Muscle layer of duodenum (tissue), 2 donors: ENCODE data around the gene CNOT1.

Experiments used
- H3K27ac ChIP-seq: one replicate; pipeline ENCODE4 v1.7.0; 2013; ENCODE audit warnings: mild to moderate bottlenecking, low read length
- H3K27me3 ChIP-seq: one replicate; pipeline ENCODE4 v1.7.0; 2013; ENCODE audit warnings: low read depth, mild to moderate bottlenecking, control low read depth, low read length
- H3K36me3 ChIP-seq, 2 donors: one replicate each; pipeline ENCODE4 v1.7.0; 2013; ENCODE audit warnings: low read length in 2 of 2, control low read depth in 1 of 2, mild to moderate bottlenecking in 1 of 2; ENCODE audit not compliant: insufficient read depth in 2 of 2, control insufficient read depth in 1 of 2
- H3K4me1 ChIP-seq, 2 donors: one replicate each; pipeline ENCODE4 v1.7.0; 2013; ENCODE audit warnings: low read length in 2 of 2, mild to moderate bottlenecking in 2 of 2, control low read depth in 1 of 2, moderate library complexity in 1 of 2; ENCODE audit not compliant: insufficient read depth in 2 of 2, control insufficient read depth in 1 of 2
- H3K4me3 ChIP-seq, 2 donors: one replicate each; pipeline ENCODE4 v1.7.0; 2013; ENCODE audit warnings: low read length in 2 of 2, low read depth in 1 of 2, mild to moderate bottlenecking in 1 of 2
- H3K9me3 ChIP-seq, 2 donors: one replicate each; pipeline ENCODE4 v1.7.0; 2013; ENCODE audit warnings: low read length in 2 of 2, control low read depth in 1 of 2, mild to moderate bottlenecking in 1 of 2; ENCODE audit not compliant: control insufficient read depth in 1 of 2
- donor health status: healthy.

CNOT1 gene

DNA sequence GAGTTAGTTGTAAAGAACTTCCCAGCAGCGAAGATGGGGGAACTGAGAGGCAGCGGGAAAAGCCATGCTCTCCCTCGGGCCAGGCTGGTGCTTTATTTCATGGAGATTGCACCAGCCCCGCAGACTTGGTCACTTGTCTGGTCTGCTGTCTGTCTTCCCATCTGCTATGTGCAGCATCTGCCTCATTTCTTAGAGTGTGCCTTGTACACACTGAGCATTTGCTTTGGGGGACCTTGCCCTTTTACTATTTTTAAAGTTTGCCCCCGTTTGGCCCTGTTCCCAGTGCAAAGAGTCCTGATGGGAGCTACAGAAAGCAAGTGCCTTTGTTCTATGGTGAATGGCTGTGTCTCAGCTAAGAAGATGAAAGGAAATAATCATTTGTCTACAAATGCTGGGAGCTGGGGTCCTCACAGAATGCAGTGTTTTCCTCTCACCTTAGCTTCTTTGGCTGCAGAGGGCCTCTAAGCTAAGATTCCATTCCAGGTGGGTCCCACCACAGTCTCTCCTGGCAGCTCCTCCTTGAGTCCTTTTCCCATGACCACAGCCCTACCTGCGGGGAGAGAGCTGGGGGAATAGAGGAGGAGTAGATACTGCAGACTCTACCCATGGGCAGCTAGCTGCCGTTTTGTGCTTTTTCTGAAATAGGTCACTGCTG, 25.1 kb upstream of the CNOT1 start:
- Histone ChIP-seq H3K4me1 (no peaks in the 10 kb centered on the region), H3K4me3 (no peak overlapping the region), H3K27ac (no peak overlapping the region), H3K36me3 (no peaks in the 10 kb centered on the region), H3K9me3 (no peaks in the 10 kb centered on the region), H3K27me3 (no peaks in the 10 kb centered on the region)

DNA sequence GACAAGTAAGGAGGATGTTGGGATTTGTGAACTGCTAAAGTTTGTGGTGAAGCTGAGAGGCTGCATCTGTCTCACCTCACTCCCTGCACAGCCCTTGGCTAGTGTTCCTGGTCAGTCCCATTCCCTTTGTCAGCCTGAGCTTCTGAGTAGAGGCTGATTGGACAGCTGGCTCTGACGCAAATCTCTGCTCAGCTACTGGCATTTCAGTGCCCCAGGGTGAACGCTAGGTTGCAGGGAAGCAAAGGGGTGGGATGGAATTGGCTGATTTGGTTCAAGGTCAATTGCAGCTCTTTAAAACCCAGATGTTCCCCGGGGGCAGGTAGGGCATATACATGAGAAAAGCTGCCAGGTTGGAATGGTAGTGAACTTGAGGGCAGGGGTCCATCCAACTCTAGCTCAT, 23.1 kb upstream of the CNOT1 start:
- Histone ChIP-seq H3K27ac (no peak overlapping the region), H3K27me3 (no peaks in the 10 kb centered on the region), H3K4me3 (no peak overlapping the region), H3K9me3 (no peaks in the 10 kb centered on the region), H3K4me1 (no peaks in the 10 kb centered on the region), H3K36me3 (no peaks in the 10 kb centered on the region)

DNA sequence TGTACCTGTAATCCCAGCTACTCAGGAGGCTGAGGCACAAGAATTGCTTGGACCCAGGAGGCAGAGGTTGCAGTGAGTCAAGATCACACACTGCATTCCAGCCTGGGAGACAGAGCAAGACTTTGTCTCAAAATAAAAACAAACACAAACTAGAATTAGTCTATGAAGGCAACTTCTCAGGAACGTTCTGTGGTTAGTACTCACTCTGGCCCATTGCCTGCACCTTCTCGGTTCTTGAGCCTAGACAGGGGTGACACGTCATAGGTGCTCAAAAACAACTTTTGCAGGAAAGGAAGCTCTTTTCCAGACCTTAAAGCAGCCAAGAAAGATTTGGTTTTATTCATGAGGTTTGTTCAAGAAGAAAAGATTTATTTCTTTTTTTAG, 22.3 kb upstream of the CNOT1 start:
- no peaks in the 10 kb centered on the region for H3K4me1 ChIP-seq
- H3K27ac ChIP-seq: no peak overlapping the region

DNA sequence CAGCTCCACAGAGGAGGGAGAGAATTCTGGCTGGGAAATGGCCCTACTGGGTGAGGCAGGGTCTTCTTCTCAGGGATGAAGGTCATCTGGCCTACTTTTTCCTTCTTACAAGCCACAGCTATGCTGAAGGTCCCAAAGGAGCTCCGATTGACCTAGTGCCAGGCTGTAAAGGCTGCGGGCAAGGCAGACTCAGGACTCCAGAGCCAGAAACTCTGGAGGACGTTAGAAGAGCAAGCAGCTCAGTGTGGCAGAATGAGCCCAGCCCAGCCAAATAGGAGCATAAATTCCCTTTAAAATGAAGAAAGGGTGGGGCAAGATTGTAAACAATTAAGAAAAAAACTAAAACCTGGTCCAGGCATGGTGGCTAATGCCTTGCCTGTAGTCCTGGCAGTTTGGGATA, 20.1 kb upstream of the CNOT1 start:
- Histone ChIP-seq H3K9me3 (no peaks in the 10 kb centered on the region), H3K27me3 (no peaks in the 10 kb centered on the region), H3K36me3 (no peaks in the 10 kb centered on the region), H3K4me1 (no peaks in the 10 kb centered on the region), H3K4me3 (no peak overlapping the region), H3K27ac (no peak overlapping the region)

More for the DNA sequence above, 22.3 kb upstream of the CNOT1 start:
- Histone ChIP-seq H3K4me3 (no peak overlapping the region), H3K9me3 (no peaks in the 10 kb centered on the region), H3K27me3 (no peaks in the 10 kb centered on the region), H3K36me3 (no peaks in the 10 kb centered on the region)

DNA sequence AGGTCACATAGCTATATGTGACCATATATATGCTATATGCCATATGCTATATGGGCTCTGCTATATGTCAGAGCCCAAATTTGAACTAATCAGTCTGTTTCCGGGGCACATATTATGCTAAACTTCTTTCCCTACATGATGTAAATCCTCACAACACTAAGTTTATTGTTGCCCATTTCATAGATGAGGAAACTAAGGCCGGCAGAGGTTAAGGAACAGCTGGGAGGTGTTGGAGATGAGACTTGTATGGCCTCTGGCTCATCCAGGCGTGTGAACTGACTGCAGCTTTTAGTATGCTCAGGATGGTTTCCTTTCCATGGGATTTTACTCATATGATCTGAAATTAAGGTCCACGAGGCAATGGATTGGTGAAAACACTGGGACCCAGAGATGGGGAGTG, 17.5 kb upstream of the CNOT1 start:
- H3K4me1 ChIP-seq: no peaks in the 10 kb centered on the region
- no peak overlapping the region for H3K4me3 ChIP-seq
- no peaks in the 10 kb centered on the region for H3K27me3 ChIP-seq
- no peaks in the 10 kb centered on the region for H3K9me3 ChIP-seq
- H3K36me3 ChIP-seq: no peaks in the 10 kb centered on the region
- H3K27ac ChIP-seq: no peak overlapping the region

DNA sequence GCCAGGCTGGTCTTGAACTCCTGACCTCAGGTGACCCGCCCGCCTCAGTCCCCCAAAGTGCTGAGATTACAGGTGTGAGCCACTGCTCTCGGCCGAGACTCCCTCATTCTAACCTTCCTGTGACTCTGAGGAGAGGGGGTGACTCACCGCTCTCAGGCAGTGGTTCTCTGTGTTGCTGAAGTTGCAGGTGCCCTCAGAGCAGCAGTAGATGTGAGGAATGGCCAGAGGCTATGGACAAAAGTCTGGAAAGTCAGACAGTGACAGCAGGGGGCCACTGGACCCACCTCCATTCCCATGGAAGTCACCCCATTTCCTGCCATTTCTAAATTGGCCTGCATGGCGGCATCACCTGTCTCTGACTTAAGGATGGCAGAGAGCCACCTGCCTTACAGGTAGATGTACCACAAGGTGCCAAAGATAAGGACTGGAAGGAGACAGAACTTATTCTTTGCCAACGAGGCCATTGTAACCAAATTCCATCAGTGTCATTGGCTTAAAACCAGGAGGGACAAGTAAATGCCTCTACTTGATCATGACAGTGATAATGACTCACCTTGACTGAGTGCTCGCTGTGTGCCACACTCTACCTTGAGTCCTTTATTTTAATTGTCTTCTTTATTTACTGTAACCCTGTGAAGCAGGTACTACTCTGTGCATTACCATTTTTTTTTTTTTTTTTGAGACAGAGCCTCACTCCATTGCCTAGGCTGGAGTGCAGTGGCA, 15.3 kb upstream of the CNOT1 start:
- H3K9me3 ChIP-seq: no peaks in the 10 kb centered on the region
- no peaks in the 10 kb centered on the region for H3K4me1 ChIP-seq
- H3K36me3 ChIP-seq: no peaks in the 10 kb centered on the region
- H3K4me3 ChIP-seq: no peak overlapping the region
- no peak overlapping the region for H3K27ac ChIP-seq
- H3K27me3 ChIP-seq: no peaks in the 10 kb centered on the region

DNA sequence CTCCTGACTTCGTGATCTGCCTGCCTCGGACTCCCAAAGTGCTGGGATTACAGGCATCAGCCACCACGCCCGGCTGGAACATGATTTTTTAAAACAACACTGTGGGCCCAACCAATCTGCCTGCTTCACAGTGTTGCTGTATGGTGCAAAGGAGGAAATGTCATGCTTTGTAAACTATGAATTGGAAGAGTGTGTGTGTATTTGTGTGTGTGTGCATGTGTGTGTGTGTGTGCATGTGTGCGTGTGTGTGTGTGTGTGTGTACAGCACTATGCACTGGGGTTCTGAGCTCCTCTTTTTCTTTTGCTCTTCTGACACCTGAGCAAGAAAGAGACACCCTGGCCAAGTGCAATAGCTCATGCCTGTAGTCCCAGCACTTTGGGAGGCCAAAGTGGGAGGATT, 14.5 kb upstream of the CNOT1 start:
- H3K27ac ChIP-seq: no peak overlapping the region
- H3K27me3 ChIP-seq: no peaks in the 10 kb centered on the region
- H3K9me3 ChIP-seq: no peaks in the 10 kb centered on the region
- H3K4me1 ChIP-seq: no peaks in the 10 kb centered on the region
- H3K36me3 ChIP-seq: no peaks in the 10 kb centered on the region
- no peak overlapping the region for H3K4me3 ChIP-seq

DNA sequence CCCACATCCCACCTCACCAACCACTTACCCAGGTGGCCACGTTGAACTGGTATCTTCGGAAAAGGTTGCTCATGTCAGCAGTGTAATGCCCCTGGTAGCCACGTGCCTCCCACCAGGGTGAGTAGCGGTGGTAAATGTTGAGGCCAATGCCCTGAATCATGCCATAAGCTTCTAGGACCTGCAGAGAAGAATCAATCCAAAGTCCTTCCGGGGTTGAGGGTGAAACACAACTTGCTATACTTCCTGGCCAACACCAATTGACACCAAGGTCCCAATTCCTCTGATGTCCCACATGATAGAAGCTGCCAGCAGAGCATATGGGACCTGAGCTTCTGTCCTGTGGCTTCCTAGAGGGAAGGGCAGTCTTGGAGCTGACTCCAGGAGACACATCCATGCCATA, 11.3 kb upstream of the CNOT1 start:
- Histone ChIP-seq H3K27me3 (no peaks in the 10 kb centered on the region), H3K4me3 (no peak overlapping the region), H3K4me1 (no peaks in the 10 kb centered on the region), H3K36me3 (no peaks in the 10 kb centered on the region), H3K9me3 (no peaks in the 10 kb centered on the region), H3K27ac (no peak overlapping the region)

DNA sequence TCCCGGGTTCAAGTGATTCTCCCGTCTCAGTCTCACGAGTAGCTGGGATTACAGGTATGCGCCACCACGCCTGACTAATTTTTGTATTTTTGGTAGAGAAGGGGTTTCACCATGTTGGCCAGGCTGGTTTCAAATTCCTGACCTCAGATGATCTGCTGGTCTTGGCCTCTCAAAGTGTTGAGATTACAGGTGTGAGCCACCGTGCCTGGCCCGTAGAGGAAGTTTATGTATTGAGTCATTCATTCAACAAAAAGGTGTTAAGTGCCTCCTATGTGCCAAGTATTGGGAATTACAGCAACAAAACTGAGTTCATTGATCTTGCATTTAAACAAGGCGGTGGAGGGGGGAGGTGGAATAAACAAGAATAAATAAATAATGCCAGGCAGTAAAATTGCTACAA, 10.2 kb upstream of the CNOT1 start:
- Histone ChIP-seq H3K4me3 (no peak overlapping the region), H3K27me3 (no peaks in the 10 kb centered on the region), H3K9me3 (no peaks in the 10 kb centered on the region), H3K27ac (no peak overlapping the region), H3K4me1 (no peaks in the 10 kb centered on the region), H3K36me3 (no peaks in the 10 kb centered on the region)

DNA sequence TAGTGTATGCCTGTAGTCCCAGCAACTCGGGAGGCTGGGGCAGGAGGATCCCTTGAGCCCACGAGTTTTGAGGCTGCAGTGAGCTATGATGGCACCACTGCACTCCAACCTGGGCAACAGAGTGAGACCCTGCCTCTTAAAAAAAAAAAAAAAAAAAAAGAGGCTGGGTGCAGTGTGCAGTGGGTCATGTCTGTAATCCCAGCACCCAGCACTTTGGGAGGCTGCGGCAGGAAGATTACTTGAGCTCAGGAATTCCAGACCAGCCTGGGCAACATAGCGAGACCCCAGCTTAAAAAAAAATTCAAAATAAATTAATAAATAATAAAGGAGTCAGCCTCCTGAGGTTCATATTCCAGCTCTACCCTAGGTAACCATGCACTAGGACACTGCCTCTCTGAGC, 9.6 kb upstream of the CNOT1 start:
- H3K4me3 ChIP-seq: no peak overlapping the region
- H3K27me3 ChIP-seq: no peaks in the 10 kb centered on the region
- H3K9me3 ChIP-seq: no peaks in the 10 kb centered on the region

DNA sequence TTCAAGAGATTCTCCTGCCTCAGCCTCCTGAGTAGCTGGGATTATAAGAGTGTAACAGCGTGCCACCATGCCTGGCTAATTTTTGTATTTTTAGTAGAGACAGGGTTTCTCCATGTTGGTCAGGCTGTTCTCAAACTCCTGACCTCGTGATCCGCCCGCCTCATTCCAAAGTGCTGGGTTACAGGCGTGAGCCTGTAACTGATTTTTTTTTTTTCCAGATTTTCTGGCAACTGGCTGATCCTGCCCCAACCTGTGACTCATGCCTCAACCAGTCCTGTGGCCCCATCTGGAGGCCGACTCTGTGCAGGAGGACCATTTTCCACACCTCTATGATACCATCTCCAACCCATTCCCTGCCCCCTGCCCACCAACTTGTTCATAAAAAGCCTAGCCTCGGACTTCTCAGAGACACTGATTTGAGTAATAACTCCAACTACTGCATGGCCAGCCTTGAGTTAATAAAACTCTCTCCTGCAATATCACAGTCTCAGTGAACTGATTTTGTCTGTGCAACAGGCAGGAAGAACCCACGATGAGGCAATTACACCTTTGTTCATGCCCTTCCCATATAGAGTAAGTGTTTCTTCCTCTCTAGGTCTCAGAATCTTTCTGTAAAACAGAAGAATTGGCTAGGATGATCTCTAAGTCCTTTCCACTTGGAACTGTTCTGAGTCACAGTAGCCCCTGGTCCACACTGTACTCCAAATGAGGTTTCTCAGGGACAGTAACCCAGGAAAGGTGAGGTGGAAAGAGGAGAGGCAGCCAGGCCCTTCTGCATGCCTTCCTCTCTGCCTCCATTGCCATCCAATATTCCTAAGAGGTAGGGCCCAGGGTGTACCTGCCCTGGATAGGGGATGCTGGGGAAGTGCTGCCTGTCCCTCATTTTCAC, 8.8 kb upstream of the CNOT1 start:
- H3K27me3 ChIP-seq: no peaks in the 10 kb centered on the region
- H3K9me3 ChIP-seq: no peaks in the 10 kb centered on the region
- H3K36me3 ChIP-seq: no peaks in the 10 kb centered on the region
- H3K4me1 ChIP-seq: no peaks in the 10 kb centered on the region
- no peak overlapping the region for H3K4me3 ChIP-seq
- no peak overlapping the region for H3K27ac ChIP-seq

More for the DNA sequence above, 9.6 kb upstream of the CNOT1 start:
- no peak overlapping the region for H3K27ac ChIP-seq
- H3K36me3 ChIP-seq: no peaks in the 10 kb centered on the region
- H3K4me1 ChIP-seq: no peaks in the 10 kb centered on the region
